GM12878 (cell line): Measurements from ENCODE around the gene PCK2. TPM values are rescaled to one million over a fixed set of nuclear protein-coding genes. Genes with fewer than 3 reads are reported as not detected.

Experiments used
- ATAC-seq: fragments of 200-7000 bp; cut with Tn5 transposase; 3 replicates; pipeline ENCODE4 v1.9.1; 2020; ENCODE audit warnings: mild to moderate bottlenecking, moderate library complexity
- BruUV-seq: library from RNA; stranded (reverse); fragments of 400-500 nt; replicated peaks from 2 replicates; lab custom pipeline; 2021; lab: Mats Ljungman, UMichigan
- CTCF ChIA-PET: fragments of 300-600 bp; sonication (Branson Sonifier 250); formaldehyde crosslinking; extraction: SDS; loops from one replicate; lab custom pipeline; 2021; ENCODE audit warnings: inconsistent platforms; lab: Yijun Ruan, JAX
- POLR2A ChIA-PET: fragments of 350-600 bp; formaldehyde crosslinking; extraction: SDS; loops from one replicate; lab custom pipeline; 2021; ENCODE audit warnings: inconsistent platforms; lab: Charles Lee
- RAD21 ChIA-PET: fragments of 300-600 bp; sonication (Branson Sonifier 250); formaldehyde crosslinking; loops from one replicate; lab custom pipeline; 2023; ENCODE audit warnings: antibody characterized with exemption; ENCODE audit not compliant: unreplicated experiment; lab: Charles Lee
- SMC1A ChIA-PET: fragments of 300-600 bp; sonication (Branson Sonifier 250); formaldehyde crosslinking; loops from one replicate; lab custom pipeline; 2023; ENCODE audit not compliant: unreplicated experiment, uncharacterized antibody; lab: Charles Lee
- DNase-seq: peaks from one replicate; pipeline ENCODE4 v3.0.0-alpha.2; 2011; ENCODE audit warnings: low read depth, low spot score
- FAIRE-seq: peaks from 3 replicates; lab custom pipeline; 2011; peaks lifted over from hg19 to GRCh38; lab: Jason Lieb, UNC
- H2AFZ ChIP-seq: 2 replicates; pipeline ENCODE4 v1.6.0; 2011; ENCODE audit warnings: low read depth, low read length, control low read depth; ENCODE audit not compliant: control insufficient read depth
- H3K27ac ChIP-seq: 2 replicates; pipeline ENCODE4 v1.5.1; 2011; ENCODE audit warnings: control low read depth; ENCODE audit not compliant: control insufficient read depth, insufficient read depth
- H3K27me3 ChIP-seq, 2 experiments: replicated peaks in 1 of 2; 2 replicates each; pipeline versions ENCODE4 v1.6.0 to v1.6.1; 2011; ENCODE audit warnings: low read length in 1 of 2; ENCODE audit not compliant: control insufficient read depth in 2 of 2, insufficient read depth in 2 of 2
- H3K36me3 ChIP-seq, 2 experiments: 2 replicates each; pipeline ENCODE4 v1.5.1; 2011; ENCODE audit warnings: low read length in 1 of 2; ENCODE audit not compliant: control insufficient read depth in 2 of 2, insufficient read depth in 2 of 2
- H3K4me1 ChIP-seq: 2 replicates; pipeline ENCODE4 v1.6.1; 2011; ENCODE audit warnings: mild to moderate bottlenecking, low read length, moderate library complexity, mixed read lengths; ENCODE audit not compliant: control insufficient read depth, insufficient read depth
- H3K4me2 ChIP-seq: 2 replicates; pipeline ENCODE4 v1.6.0; 2011; ENCODE audit warnings: control low read depth; ENCODE audit not compliant: control insufficient read depth, insufficient read depth
- H3K4me3 ChIP-seq: fragments of 200-600 bp; sonication (generic); 2 replicates; pipeline ENCODE4 v1.5.1; 2016
- H3K79me2 ChIP-seq: 2 replicates; pipeline ENCODE4 v1.6.0; 2011; ENCODE audit warnings: low read length; ENCODE audit not compliant: control insufficient read depth, insufficient read depth
- H3K9ac ChIP-seq: 2 replicates; pipeline ENCODE4 v1.8.0; 2011; ENCODE audit warnings: low read length, control low read depth, mixed read lengths; ENCODE audit not compliant: control insufficient read depth, insufficient read depth
- H3K9me3 ChIP-seq: replicated peaks from 3 replicates; pipeline ENCODE4 v1.5.1; 2011; ENCODE audit warnings: mild to moderate bottlenecking, low read length; ENCODE audit not compliant: control insufficient read depth, insufficient read depth
- H4K20me1 ChIP-seq: 2 replicates; pipeline ENCODE4 v1.6.0; 2011; ENCODE audit not compliant: control insufficient read depth, insufficient read depth
- BRCA1 ChIP-seq: IDR thresholded peaks from 2 replicates; pipeline ENCODE4 v1.6.1; 2011; ENCODE audit warnings: low read depth, low read length, improper control_type of control experiment
- CEBPB ChIP-seq, 2 experiments: fragments of 150-350 bp in 1 of 2; IDR thresholded peaks; 2 replicates each; pipeline ENCODE4 v1.6.1; 2012 to 2014; ENCODE audit warnings: low read depth in 2 of 2, low read length in 2 of 2, borderline replicate concordance in 1 of 2, inconsistent platforms in 1 of 2
- CREB1 ChIP-seq: IDR thresholded peaks from 2 replicates; pipeline ENCODE4 v1.6.1; 2012; ENCODE audit warnings: low read depth, mild to moderate bottlenecking, inconsistent platforms
- EED ChIP-seq: sonication (generic); IDR thresholded peaks from 2 replicates; pipeline ENCODE4 v1.6.1; 2016; ENCODE audit warnings: antibody characterized with exemption, low read depth
- EZH2 ChIP-seq: IDR thresholded peaks from 2 replicates; pipeline ENCODE4 v1.6.1; 2012; ENCODE audit warnings: low read depth, mild to moderate bottlenecking, control low read depth, inconsistent platforms, low read length, borderline replicate concordance; ENCODE audit not compliant: control insufficient read depth
- GABPA ChIP-seq: IDR thresholded peaks from 2 replicates; pipeline ENCODE4 v1.6.1; 2014; ENCODE audit warnings: antibody characterized with exemption, low read depth, mild to moderate bottlenecking, inconsistent platforms
- HDAC2 ChIP-seq: fragments of 200-600 bp; sonication (generic); IDR thresholded peaks from 2 replicates; pipeline ENCODE4 v1.6.1; 2017
- HDGF ChIP-seq: fragments of 450-650 bp; IDR thresholded peaks from 2 replicates; pipeline ENCODE4 v1.6.1; 2016; ENCODE audit warnings: antibody characterized with exemption
- NR2C2 ChIP-seq: IDR thresholded peaks from 2 replicates; pipeline ENCODE4 v1.6.1; 2011; ENCODE audit warnings: borderline replicate concordance, low read depth; ENCODE audit not compliant: control insufficient read depth, insufficient read length
- PAX8 ChIP-seq: fragments of 450-650 bp; IDR thresholded peaks from 2 replicates; pipeline ENCODE4 v1.6.1; 2017; ENCODE audit warnings: mild to moderate bottlenecking, moderate library complexity
- PML ChIP-seq: IDR thresholded peaks from 2 replicates; pipeline ENCODE4 v1.6.1; 2012; ENCODE audit warnings: low read length, inconsistent platforms
- SKIL ChIP-seq: fragments of 450-650 bp; IDR thresholded peaks from 2 replicates; pipeline ENCODE4 v1.6.1; 2017; ENCODE audit warnings: mild to moderate bottlenecking, low read depth, inconsistent platforms; ENCODE audit not compliant: poor library complexity, severe bottlenecking
- TARDBP ChIP-seq: IDR thresholded peaks from 2 replicates; pipeline ENCODE4 v1.6.1; 2016; ENCODE audit warnings: borderline replicate concordance
- WRNIP1 ChIP-seq: IDR thresholded peaks from 2 replicates; pipeline ENCODE4 v1.6.1; 2011; ENCODE audit warnings: low read depth, low read length, improper control_type of control experiment, borderline replicate concordance
- ZBTB33 ChIP-seq: fragments of 450-650 bp; IDR thresholded peaks from 2 replicates; pipeline ENCODE4 v1.6.1; 2017; ENCODE audit warnings: mild to moderate bottlenecking
- ZNF687 ChIP-seq: fragments of 450-650 bp; IDR thresholded peaks from 2 replicates; pipeline ENCODE4 v1.6.1; 2017; ENCODE audit warnings: mild to moderate bottlenecking, moderate library complexity
- WGBS: methylation state at CpG from one replicate; pipeline ENCODE4 v1.1.6; 2016; ENCODE audit warnings: low lambda C conversion rate; ENCODE audit not compliant: insufficient replicate concordance, insufficient coverage; ENCODE audit errors: missing lambda C conversion rate; 5-methylcytosine and 5-hydroxymethylcytosine counted together
- in situ Hi-C: fragments of 300-500 bp; cut with MboI; formaldehyde crosslinking; loops from 9 replicates; pipeline ENCODE4 v1.14.3; 2018; ENCODE audit warnings: mixed read lengths
- intact Hi-C: fragments of 100-400 bp; cut with micrococcal nuclease; formaldehyde crosslinking; loops from one replicate; pipeline ENCODE4 v1.14.2; 2022; ENCODE audit not compliant: unreplicated experiment
- polyA plus RNA-seq, 11 experiments: library from polyadenylated mRNA; depleted of rRNA in 4 of 11; unstranded in 6 of 11; stranded (reverse) in 5 of 11; fragments of >200 nt; fragmentation: Nextera tagmentation in 4 of 11; fragmentation: Illumina TruSeq in 1 of 11; extraction: Ambion mirVana in 4 of 11; extraction: Trizol in 1 of 11; gene quantifications; 1 replicate in 1 of 11; 2 replicates in 10 of 11; pipeline versions ENCODE4 v1.2.1 to v1.2.3, GENCODE V29; 2011 to 2016; ENCODE audit warnings: inconsistent platforms in 2 of 11, missing spikeins in 2 of 11, low read depth in 1 of 11
- total RNA-seq, 4 experiments: library from RNA; depleted of rRNA in 3 of 4; stranded (reverse); fragments of >200 nt in 3 of 4; fragmentation: Illumina TruSeq in 1 of 4; extraction: Trizol in 1 of 4; gene quantifications; 2 replicates each; pipeline versions ENCODE4 v1.2.1 to v1.2.3, GENCODE V29; 2013 to 2021

PCK2 gene
- total and polyA plus RNA-seq, 10 of the 15 experiments (the other 5 are each of a cell fraction or from before 2014, with no cell fraction given) = 6.6 to 110 (median 44.6) TPM

GRCh38 chr14:24068711-24069410 lies 25.2 kb upstream of the PCK2 start (continued):
- TF ChIP-seq TARDBP (no peak), BRCA1 (no peak), SKIL (no peak), EZH2 (no peak), NR2C2 (no peak), PML (no peak)

GRCh38 chr14:24069411-24069735 lies 24.7 kb upstream of the PCK2 start:
- ATAC-seq (no peak), FAIRE-seq (no peak), DNase-seq (no peak)
- H3K4me1 ChIP-seq = no peaks in the 10 kb centered on the region
- RAD21 ChIA-PET = no interaction called here
- H4K20me1 ChIP-seq = no peaks in the 10 kb centered on the region; the same call in 1 of the 2 replicates
- H3K36me3 ChIP-seq = no peaks in the 10 kb centered on the region
- H3K4me3 ChIP-seq = no peak overlapping the region
- H3K4me2 ChIP-seq = no peak overlapping the region
- intact Hi-C loops (no loop called here), in situ Hi-C loops (no loop called here)
- WGBS = 27% methylated on average over 5 of the region's 6 CpGs
- CTCF ChIA-PET = interaction anchor here (1.1 to 2.7 kb wide), 3 partner anchors 11 to 45 kb away, joined by 3 to 10 read pairs (median 4); partner anchors contain the start of gene DCAF11
- no peak overlapping the region for H3K9ac ChIP-seq
- peaks cover 0 to 2% of the 10 kb centered on the region in 2 experiments; a peak in 2 of 4 replicates for H3K27me3 ChIP-seq
- no TSS peak for BruUV-seq
- H2AFZ ChIP-seq = no peak overlapping the region
- no peaks in the 10 kb centered on the region for H3K9me3 ChIP-seq
- SMC1A ChIA-PET = interaction anchor here (1.5 kb wide), 1 partner anchor 11 kb away, joined by 4 read pairs; no protein-coding TSS in a partner anchor
- no peaks in the 10 kb centered on the region for H3K79me2 ChIP-seq
- POLR2A ChIA-PET = no interaction called here
- no peak overlapping the region for H3K27ac ChIP-seq
- no peak for TF ChIP-seq CREB1
- TF ChIP-seq HDGF = no peak
- no peak for TF ChIP-seq CEBPB (IDR thresholded peaks at IDR 0.05; ENCODE audit: borderline replicate concordance in 1 of 2, low read depth in 2 of 2, low read length in 2 of 2)
- no peak for TF ChIP-seq WRNIP1
- no peak for TF ChIP-seq EED
- no peak for TF ChIP-seq ZNF687
- no peak for TF ChIP-seq GABPA
- TF ChIP-seq ZBTB33 = no peak
- TF ChIP-seq PAX8 = no peak
- no peak for TF ChIP-seq BRCA1
- no peak for TF ChIP-seq HDAC2
